Kidney (tissue), 14 donors: ENCODE results near the gene SLC27A1. TPM values are rescaled to one million over a fixed set of nuclear protein-coding genes. Genes with fewer than 3 reads are reported as not detected.
A peak's percentile ranks its signal among the peaks of the same experiment; 100 is the strongest.

Source experiments
- DNase-seq, 5 donors: peaks; one replicate each; pipeline ENCODE4 v3.0.0-alpha.2; 2013 to 2020
- FAIRE-seq: peaks from 2 replicates; lab custom pipeline; 2012; peaks lifted over from hg19 to GRCh38; lab: Jason Lieb, UNC
- H3K27ac ChIP-seq, 2 donors: one replicate each; pipeline ENCODE4 v1.7.0; 2013; ENCODE audit warnings: low read depth in 2 of 2, low read length in 2 of 2, inconsistent platforms in 1 of 2
- H3K27me3 ChIP-seq: one replicate; pipeline ENCODE4 v1.7.1; 2013; ENCODE audit warnings: low read length, inconsistent platforms; ENCODE audit not compliant: control insufficient read depth, insufficient read depth
- H3K36me3 ChIP-seq, 3 donors: one replicate each; pipeline versions ENCODE4 v1.7.0 to v1.7.1; 2013; ENCODE audit warnings: low read length in 3 of 3, control low read depth in 1 of 3, inconsistent platforms in 1 of 3; ENCODE audit not compliant: insufficient read depth in 3 of 3, control insufficient read depth in 2 of 3
- H3K4me1 ChIP-seq, 3 donors: one replicate each; pipeline versions ENCODE4 v1.7.0 to v1.7.1; 2013; ENCODE audit warnings: low read length in 3 of 3, inconsistent platforms in 1 of 3, low read depth in 1 of 3; ENCODE audit not compliant: control insufficient read depth in 2 of 3, insufficient read depth in 2 of 3
- H3K4me3 ChIP-seq, 3 donors: one replicate each; pipeline versions ENCODE4 v1.7.0 to v1.8.1; 2013; ENCODE audit warnings: low read length in 3 of 3, control low read depth in 1 of 3, inconsistent platforms in 1 of 3
- H3K9ac ChIP-seq, 3 donors: one replicate each; pipeline versions ENCODE4 v1.7.0 to v1.7.1; 2013; ENCODE audit warnings: low read length in 3 of 3, control low read depth in 1 of 3, inconsistent platforms in 1 of 3
- H3K9me3 ChIP-seq, 3 donors: one replicate each; pipeline versions ENCODE4 v1.7.0 to v1.7.1; 2013; ENCODE audit warnings: low read length in 3 of 3, control low read depth in 1 of 3, inconsistent platforms in 1 of 3; ENCODE audit not compliant: control insufficient read depth in 2 of 3, insufficient read depth in 1 of 3
- CTCF ChIP-seq: IDR thresholded peaks from 3 replicates; pipeline ENCODE4 v1.5.1; 2012; ENCODE audit warnings: mild to moderate bottlenecking, moderate library complexity, borderline replicate concordance; ENCODE audit not compliant: insufficient read depth; ENCODE audit errors: extremely low read depth
- intact Hi-C: fragments of 100-400 bp; cut with DNase I; formaldehyde crosslinking; loops from one replicate; pipeline ENCODE4 v1.11.1; 2022
- polyA plus RNA-seq: library from polyadenylated mRNA; stranded (reverse); fragments of 350-450 nt; fragmentation: Illumina TruSeq; extraction: RNeasy Lipid Tissue Mini Kit (QIAGEN cat#74804); gene quantifications from one replicate; pipeline ENCODE4 v1.2.3, GENCODE V29; 2014; ENCODE audit warnings: low read depth, low replicate concordance; ENCODE audit not compliant: insufficient read depth
- total RNA-seq: library from RNA; stranded (reverse); fragmentation: NEBNext Ultra II Directional; extraction: Animal tissue kit (Norgen Biotek cat#: 25700); gene quantifications from one replicate; pipeline ENCODE4 v1.2.1, GENCODE V29; 2021
- donor health status: control.
- donor health status: control.
- donor health status: control.
- donor health status: control.
- donor health status: control.
- donor health status: DM: yes; HTN: yes; CAD: no.
- donor health status: Normal renal cell carcinoma (clear cell type).

The SLC27A1 gene
- total and polyA plus RNA-seq, 2 donors from 2014 or later = 16.9 to 21.9 TPM

- TF ChIP-seq CTCF = no peak
- Histone ChIP-seq H3K36me3 (no peaks in the 10 kb centered on the region), H3K9ac (no peak overlapping the region), H3K27ac (no peak overlapping the region), H3K9me3 (no peaks in the 10 kb centered on the region), H3K27me3 (peaks cover 8% of the 10 kb centered on the region), H3K4me1 (peaks cover 0 to 4% (median 0%) of the 10 kb centered on the region in 3 donors), H3K4me3 (no peak overlapping the region)
- DNase-seq (no peak), FAIRE-seq (no peak)
- intact Hi-C loops = no loop called here
Measured at GRCh38 chr19:17450264-17451075, 19.9 kb upstream of the SLC27A1 start.

- H3K9ac ChIP-seq = no peak overlapping the region
- H3K27ac ChIP-seq = no peak overlapping the region
- peaks cover 0 to 4% (median 0%) of the 10 kb centered on the region in 3 donors for H3K4me1 ChIP-seq
- H3K27me3 ChIP-seq = peaks cover 10% of the 10 kb centered on the region
- TF ChIP-seq CTCF = no peak
- no peaks in the 10 kb centered on the region for H3K9me3 ChIP-seq
- H3K4me3 ChIP-seq = no peak overlapping the region
- DNase-seq (no peak), FAIRE-seq (no peak)
- no peaks in the 10 kb centered on the region for H3K36me3 ChIP-seq
- intact Hi-C loops = no loop called here
Measured at GRCh38 chr19:17451820-17452219, 18.5 kb upstream of the SLC27A1 start.

GRCh38 chr19:17454576-17455071 is 15.7 kb upstream of the SLC27A1 start:
- peak in 4 of 5 donors; percentile 41 to 68 (median 51) for DNase-seq
- FAIRE-seq = no peak
- no peak overlapping the region for H3K9ac ChIP-seq
- no peaks in the 10 kb centered on the region for H3K9me3 ChIP-seq
- H3K27me3 ChIP-seq = peaks cover 10% of the 10 kb centered on the region
- H3K27ac ChIP-seq = no peak overlapping the region
- no peak for TF ChIP-seq CTCF
- H3K36me3 ChIP-seq = no peaks in the 10 kb centered on the region
- intact Hi-C loops = no loop called here
- no peak overlapping the region for H3K4me3 ChIP-seq
- H3K4me1 ChIP-seq = peaks cover 0 to 4% (median 0%) of the 10 kb centered on the region in 3 donors
